Measurements from ENCODE around the gene IFNA5.

DNA sequence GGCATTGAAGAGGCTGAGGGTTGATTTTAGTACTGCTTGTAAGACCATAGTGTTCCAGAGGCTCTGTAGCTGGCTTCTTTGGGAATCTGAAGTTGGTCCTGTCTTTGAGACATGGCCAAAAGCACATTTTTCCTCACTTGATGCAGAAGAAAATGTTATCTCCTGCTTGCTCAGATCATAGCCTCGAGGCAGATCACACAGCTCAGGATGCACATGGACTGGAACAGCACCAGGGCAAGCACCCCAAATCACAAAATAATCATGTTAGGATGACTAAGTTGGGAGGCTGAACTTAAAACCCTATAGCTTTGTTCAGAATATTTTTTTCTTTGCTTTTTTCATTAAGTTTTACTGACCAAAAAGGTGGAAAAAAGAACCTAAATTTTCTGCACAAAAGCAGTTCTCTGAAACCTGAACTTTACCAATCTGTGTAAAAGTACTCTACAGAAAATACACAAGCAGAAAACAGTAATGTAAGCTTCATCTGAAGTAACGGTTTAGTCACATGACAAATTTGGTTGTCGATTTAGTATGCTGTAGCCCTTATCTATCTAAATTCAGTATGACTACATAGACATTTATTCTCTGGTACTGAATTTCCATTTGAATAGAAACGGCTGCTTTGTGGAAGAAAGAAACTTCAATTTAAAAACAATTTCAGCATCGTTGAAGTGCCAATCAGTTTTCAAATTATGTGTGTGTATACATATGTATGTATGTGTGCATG lies 26.7 kb upstream of the IFNA5 start:
- TF ChIP-seq POLR2AphosphoS5 (IDR thresholded peaks at IDR 0.05; ENCODE audit: low read depth, low read length) (no peak), ZBTB33 (IDR thresholded peaks at IDR 0.05; ENCODE audit: extremely low read depth, insufficient replicate concordance, low read length) (no peak), EZH2 (IDR thresholded peaks at IDR 0.05) (no peak)
- TF ChIP-seq, protein P1, sequence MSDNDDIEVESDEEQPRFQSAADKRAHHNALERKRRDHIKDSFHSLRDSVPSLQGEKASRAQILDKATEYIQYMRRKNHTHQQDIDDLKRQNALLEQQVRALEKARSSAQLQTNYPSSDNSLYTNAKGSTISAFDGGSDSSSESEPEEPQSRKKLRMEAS (IDR thresholded peaks at IDR 0.05), result no peak

All from HCT116 (cell line).